ENCODE results near the gene MYDGF. TPM values are rescaled to one million over a fixed set of nuclear protein-coding genes. Genes with fewer than 3 reads are reported as not detected.

The MYDGF gene
- total RNA-seq, 1 experiment from 2014 or later, result 81.2 TPM

- Mint-ChIP-seq H3K36me3 (ENCODE audit: insufficient read depth, unreplicated experiment) (peaks cover 19% of the 10 kb centered on the region), H3K4me1 (ENCODE audit: low read depth, unreplicated experiment) (peaks cover 8% of the 10 kb centered on the region), H3K4me3 (ENCODE audit: low read depth, unreplicated experiment) (peak within 1 kb of the TSS; percentile 79), H3K27ac (ENCODE audit: unreplicated experiment) (peak within 1 kb of the TSS; percentile 28), H3K27me3 (ENCODE audit: unreplicated experiment) (no peaks in the 10 kb centered on the region), H3K9me3 (ENCODE audit: low read depth, unreplicated experiment) (no peaks in the 10 kb centered on the region)
- CTCF ChIA-PET, result no interaction called here
- intact Hi-C loops (cut with micrococcal nuclease; ENCODE audit: unreplicated experiment), result no loop called here
- DNase-seq, result peak; percentile 97
- TF ChIP-seq CTCF (IDR thresholded peaks at IDR 0.05; ENCODE audit: unreplicated experiment), result no peak
- no TSS peak for BruUV-seq (replicated peaks)
Measured at GRCh38 chr19:4638828-4639530, 31.2 kb downstream of the MYDGF start, which contains the start of gene TNFAIP8L1. Gene TNFAIP8L1, plus strand, starts transcription at chr19:4639516. Its CDS starts 12,354 bp downstream, at chr19:4651870.

- H3K36me3 Mint-ChIP-seq (ENCODE audit: insufficient read depth, unreplicated experiment), result peaks cover 19% of the 10 kb centered on the region
- H3K4me3 Mint-ChIP-seq (ENCODE audit: low read depth, unreplicated experiment), result no peak overlapping the region
- DNase-seq, result no peak
- no TSS peak for BruUV-seq (replicated peaks)
- H3K9me3 Mint-ChIP-seq (ENCODE audit: low read depth, unreplicated experiment), result no peaks in the 10 kb centered on the region
- CTCF ChIA-PET, result no interaction called here
- peaks cover 12% of the 10 kb centered on the region for H3K4me1 Mint-ChIP-seq (ENCODE audit: low read depth, unreplicated experiment)
- intact Hi-C loops (cut with micrococcal nuclease; ENCODE audit: unreplicated experiment), result no loop called here
- H3K27ac Mint-ChIP-seq (ENCODE audit: unreplicated experiment), result no peak overlapping the region
- no peak for TF ChIP-seq CTCF (IDR thresholded peaks at IDR 0.05; ENCODE audit: unreplicated experiment)
- H3K27me3 Mint-ChIP-seq (ENCODE audit: unreplicated experiment), result no peaks in the 10 kb centered on the region
Measured at GRCh38 chr19:4638317-4638716, 31.8 kb downstream of the MYDGF start.

- no peak for DNase-seq
- CTCF ChIA-PET, result interaction anchor here (0.7 to 1.5 kb wide), 3 partner anchors 69 to 127 kb away, joined by 3 to 8 read pairs (median 4); no protein-coding TSS in a partner anchor
- H3K4me1 Mint-ChIP-seq (ENCODE audit: low read depth, unreplicated experiment), result peaks cover 16% of the 10 kb centered on the region
- intact Hi-C loops (cut with micrococcal nuclease; ENCODE audit: unreplicated experiment), result no loop called here
- H3K27ac Mint-ChIP-seq (ENCODE audit: unreplicated experiment), result no peak overlapping the region
- no peak for TF ChIP-seq CTCF (IDR thresholded peaks at IDR 0.05; ENCODE audit: unreplicated experiment)
- H3K4me3 Mint-ChIP-seq (ENCODE audit: low read depth, unreplicated experiment), result no peak overlapping the region
- H3K36me3 Mint-ChIP-seq (ENCODE audit: insufficient read depth, unreplicated experiment), result peaks cover 19% of the 10 kb centered on the region
- BruUV-seq (replicated peaks), result no TSS peak
- no peaks in the 10 kb centered on the region for H3K27me3 Mint-ChIP-seq (ENCODE audit: unreplicated experiment)
- no peaks in the 10 kb centered on the region for H3K9me3 Mint-ChIP-seq (ENCODE audit: low read depth, unreplicated experiment)
Measured at GRCh38 chr19:4636761-4637160, 33.4 kb downstream of the MYDGF start.

- Mint-ChIP-seq H3K9me3 (ENCODE audit: low read depth, unreplicated experiment) (no peaks in the 10 kb centered on the region), H3K4me3 (ENCODE audit: low read depth, unreplicated experiment) (peak overlapping the region; percentile 5)
- intact Hi-C loops (cut with micrococcal nuclease; ENCODE audit: unreplicated experiment), result no loop called here
Measured at GRCh38 chr19:4636151-4636717, 33.9 kb downstream of the MYDGF start.

More at GRCh38 chr19:4636151-4636717, 33.9 kb downstream of the MYDGF start:
- peak; percentile 70 for DNase-seq
- TF ChIP-seq CTCF (IDR thresholded peaks at IDR 0.05; ENCODE audit: unreplicated experiment), result peak; percentile 76
- CTCF ChIA-PET, result interaction anchor here (0.6 to 1.5 kb wide), 5 partner anchors 47 to 164 kb away, joined by 3 to 8 read pairs (median 4); no protein-coding TSS in a partner anchor
- H3K27ac Mint-ChIP-seq (ENCODE audit: unreplicated experiment), result no peak overlapping the region
- BruUV-seq (replicated peaks), result no TSS peak
- peaks cover 16% of the 10 kb centered on the region for H3K4me1 Mint-ChIP-seq (ENCODE audit: low read depth, unreplicated experiment)
- H3K27me3 Mint-ChIP-seq (ENCODE audit: unreplicated experiment), result no peaks in the 10 kb centered on the region
- peaks cover 19% of the 10 kb centered on the region for H3K36me3 Mint-ChIP-seq (ENCODE audit: insufficient read depth, unreplicated experiment)
